ENCODE measurements around the gene TMEM106C. TPM values are rescaled to one million over a fixed set of nuclear protein-coding genes. Genes with fewer than 3 reads are reported as not detected.

The TMEM106C gene
- total RNA-seq, 1 experiment from 2014 or later, result 132 TPM

DNA sequence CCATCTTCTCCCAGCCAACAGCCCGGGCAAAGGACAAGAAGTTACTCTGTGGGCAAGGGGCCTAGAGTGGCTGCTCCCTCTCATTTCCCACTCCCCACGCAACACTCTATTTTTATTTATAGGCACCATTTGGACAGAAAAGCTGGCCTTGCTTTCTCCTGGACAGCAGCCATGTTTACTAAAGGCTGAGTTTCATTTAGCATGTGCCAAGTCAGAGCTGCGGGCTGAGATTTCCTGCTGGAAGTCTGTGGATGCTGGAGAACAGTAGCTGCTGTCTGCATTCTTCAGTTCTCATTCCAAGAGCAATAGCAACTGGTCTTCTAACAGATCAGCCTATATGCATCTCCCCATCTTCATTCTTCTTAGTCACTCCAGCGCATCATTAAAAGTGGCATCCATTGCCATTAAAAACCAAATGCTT lies 32.6 kb downstream of the TMEM106C start:
- DNase-seq (ENCODE audit: low spot score), result no peak

DNA sequence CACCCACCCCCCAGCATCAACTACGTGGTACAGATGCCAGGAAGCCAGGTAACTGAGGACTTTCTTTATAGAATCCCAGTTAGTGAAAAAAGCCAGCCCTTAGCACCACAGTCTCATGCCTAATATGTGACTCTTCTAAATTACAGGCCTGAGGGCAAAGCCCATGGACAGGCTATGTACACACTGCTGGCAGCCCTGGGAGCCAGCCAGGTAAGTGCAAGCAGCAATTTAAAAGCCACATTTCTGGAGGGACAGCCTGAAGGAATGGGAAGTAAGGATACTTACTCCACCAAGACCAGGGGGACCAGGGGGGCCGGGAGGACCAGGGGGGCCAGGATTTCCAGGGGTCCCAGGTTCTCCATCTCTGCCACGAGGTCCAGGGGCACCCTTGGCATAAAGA lies 33.9 kb downstream of the TMEM106C start:
- DNase-seq (ENCODE audit: low spot score), result no peak

DNA sequence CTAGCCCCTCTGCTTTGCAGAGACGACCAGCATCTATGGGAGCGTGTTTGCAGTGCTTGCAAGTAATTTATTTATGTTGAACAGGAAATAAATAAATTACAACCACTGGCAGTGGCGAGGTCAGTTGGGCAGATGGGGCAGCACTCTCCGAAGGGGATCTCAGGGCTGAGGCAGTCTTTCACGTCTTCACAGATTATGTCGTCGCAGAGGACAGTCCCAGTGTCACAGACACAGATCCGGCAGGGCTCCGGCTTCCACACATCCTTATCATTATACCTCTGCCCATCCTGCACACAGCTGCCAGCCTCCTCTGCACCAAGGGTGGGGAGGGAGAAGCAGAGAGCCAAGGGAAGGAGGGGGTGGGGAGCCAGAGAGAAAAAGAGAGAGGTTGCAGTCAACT lies 36.4 kb downstream of the TMEM106C start:
- no peak for DNase-seq (ENCODE audit: low spot score)

DNA sequence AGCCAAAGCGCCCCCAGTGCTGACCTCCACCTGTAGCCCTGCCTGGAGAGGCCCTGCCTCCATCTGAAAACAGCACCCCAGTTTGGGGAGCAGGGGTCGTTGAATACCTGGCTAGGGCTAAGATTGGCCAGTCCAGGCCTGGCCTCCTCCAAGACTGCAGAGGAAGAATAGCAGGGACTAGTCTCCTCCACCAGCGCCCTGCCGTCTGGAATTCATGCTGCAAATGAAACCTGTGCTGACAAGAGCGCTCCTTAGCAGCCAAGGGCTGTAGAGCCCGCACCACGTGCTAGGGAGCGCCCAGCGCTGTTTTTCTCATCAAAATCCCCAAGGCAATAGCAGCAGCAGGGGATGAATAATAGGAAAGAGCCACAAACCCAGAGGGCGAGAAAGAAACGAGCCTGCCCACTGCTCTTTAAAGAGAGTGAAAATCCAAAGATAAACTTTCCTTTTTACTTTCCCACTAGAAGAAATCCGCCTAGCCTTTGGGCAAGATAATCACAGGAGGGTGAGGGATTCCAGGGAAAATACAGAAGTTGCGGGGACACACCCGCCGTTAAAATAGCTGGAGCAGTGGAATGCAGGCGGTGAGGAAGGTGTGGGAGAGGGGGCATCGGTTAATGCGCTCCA lies 37.6 kb downstream of the TMEM106C start:
- peak; percentile 46 for DNase-seq (ENCODE audit: low spot score)

DNA sequence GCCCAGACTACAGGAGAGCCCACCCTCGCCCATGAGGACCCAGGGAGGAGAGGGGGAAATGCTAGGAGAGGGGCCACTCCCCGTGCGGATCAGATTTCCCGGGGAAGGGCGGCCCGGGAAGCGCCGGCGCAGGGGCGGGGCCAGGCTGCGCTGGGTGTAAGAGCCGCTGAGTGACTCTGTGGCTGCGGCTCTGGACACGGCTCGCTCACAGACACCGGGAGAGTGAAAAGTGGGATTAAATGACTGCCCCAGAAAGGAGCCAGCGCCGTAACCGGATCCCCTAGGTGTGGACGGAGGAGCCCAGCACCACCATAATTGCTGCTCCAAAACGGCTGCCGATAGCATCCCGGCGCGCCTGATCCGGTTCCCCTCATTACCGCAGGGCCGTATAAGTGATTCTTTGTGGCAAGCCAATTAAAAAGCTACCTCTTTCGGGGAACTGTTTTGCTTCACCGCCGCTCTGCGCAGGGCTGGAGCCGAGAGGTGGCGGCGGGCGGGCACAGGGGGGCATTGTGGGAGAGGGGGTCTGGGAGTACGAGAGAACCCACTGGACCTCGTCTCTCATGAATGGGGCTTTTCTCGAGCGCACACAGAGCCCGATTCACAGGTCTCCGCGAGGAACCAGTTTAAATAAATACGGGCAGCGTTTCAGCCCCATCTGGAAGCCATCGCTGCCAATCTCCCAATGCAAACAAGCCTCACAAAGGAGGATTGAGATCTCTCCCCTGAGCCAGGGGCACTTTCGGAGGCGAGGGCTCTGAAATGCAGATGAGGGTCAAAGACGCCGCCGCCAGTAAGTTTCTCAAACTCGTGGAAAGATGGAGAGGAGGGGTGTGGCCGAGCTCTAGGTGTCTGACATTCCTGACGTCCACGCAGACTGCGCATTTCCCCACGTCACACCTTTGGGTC lies 38.4 kb downstream of the TMEM106C start:
- DNase-seq (ENCODE audit: low spot score), result no peak

DNA sequence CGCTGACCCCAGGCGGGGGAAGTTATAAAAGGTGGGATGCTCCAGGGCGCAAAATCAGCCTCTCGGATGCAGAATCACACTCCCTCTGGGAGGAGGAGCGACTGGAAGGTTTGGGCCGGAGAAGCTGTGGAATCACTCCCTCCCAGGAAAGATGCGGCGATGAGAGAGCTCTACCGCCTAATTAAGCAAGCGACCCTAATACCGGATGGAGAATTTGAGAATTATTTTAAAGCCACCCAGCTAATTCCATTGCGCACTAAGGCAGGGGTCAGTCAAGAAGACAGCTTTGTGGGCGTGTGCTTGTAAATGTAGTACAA lies 39.0 kb downstream of the TMEM106C start:
- no peak for DNase-seq (ENCODE audit: low spot score)

DNA sequence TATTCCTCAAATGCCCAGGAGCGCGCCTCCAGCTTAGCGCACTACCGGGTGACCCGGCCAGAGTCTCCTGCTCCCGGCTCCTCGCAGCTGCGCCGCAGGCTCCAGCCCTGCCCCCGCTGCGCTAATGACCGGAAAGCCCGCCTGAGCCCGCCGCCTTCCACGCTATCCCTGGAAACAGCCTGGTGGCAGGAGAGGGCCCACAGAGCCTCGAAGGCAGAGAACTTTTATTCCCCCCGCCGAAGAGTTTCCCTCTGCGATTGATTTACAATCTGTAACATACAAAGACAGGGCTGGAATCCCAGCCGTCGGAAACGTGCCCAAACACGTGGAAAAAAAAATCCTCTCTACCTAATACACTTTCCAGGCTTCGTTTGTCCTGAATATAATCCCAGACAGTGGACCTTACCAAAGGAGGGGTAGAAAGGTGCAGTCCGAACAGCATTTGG lies 39.4 kb downstream of the TMEM106C start:
- no peak for DNase-seq (ENCODE audit: low spot score)

DNA sequence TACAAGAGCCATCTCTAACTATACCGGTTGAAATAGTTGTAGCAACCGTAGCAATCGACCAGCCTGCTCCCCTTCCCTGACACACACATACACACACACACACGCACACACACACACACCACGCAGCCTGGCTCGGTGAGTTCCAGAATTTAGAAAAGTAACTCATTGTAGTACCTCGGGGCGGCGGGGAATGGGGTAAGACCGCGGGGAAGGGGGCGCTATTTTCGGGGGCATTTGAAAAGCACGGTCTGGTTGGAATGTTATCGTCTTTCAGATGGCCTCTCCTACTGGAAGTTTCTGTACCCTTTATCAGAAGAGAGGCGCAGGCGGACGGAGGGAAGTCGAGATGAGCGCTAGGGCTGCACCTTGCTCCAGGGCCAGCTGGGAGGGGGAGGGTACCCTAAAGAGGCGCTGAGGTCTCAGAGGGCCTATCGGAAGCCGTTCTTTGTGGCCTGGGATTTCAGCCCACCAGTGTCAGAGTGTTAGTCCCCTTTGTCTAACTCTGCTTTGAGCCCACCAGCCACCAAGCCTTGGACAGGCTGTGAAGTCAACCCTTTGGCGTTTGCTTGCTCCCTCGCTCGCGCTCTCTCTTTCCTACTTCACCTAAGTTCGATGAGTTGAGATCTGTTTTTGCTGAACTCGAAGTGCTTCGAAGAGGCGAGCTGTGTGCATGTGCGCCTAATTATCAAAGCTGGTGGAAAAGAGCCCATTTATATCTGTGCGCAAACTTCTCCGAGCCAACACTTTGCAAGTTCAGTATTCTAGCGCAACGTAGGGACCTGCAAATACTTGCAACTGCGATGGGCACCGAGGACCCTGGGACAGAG lies 40.0 kb downstream of the TMEM106C start:
- DNase-seq (ENCODE audit: low spot score), result no peak

DNA sequence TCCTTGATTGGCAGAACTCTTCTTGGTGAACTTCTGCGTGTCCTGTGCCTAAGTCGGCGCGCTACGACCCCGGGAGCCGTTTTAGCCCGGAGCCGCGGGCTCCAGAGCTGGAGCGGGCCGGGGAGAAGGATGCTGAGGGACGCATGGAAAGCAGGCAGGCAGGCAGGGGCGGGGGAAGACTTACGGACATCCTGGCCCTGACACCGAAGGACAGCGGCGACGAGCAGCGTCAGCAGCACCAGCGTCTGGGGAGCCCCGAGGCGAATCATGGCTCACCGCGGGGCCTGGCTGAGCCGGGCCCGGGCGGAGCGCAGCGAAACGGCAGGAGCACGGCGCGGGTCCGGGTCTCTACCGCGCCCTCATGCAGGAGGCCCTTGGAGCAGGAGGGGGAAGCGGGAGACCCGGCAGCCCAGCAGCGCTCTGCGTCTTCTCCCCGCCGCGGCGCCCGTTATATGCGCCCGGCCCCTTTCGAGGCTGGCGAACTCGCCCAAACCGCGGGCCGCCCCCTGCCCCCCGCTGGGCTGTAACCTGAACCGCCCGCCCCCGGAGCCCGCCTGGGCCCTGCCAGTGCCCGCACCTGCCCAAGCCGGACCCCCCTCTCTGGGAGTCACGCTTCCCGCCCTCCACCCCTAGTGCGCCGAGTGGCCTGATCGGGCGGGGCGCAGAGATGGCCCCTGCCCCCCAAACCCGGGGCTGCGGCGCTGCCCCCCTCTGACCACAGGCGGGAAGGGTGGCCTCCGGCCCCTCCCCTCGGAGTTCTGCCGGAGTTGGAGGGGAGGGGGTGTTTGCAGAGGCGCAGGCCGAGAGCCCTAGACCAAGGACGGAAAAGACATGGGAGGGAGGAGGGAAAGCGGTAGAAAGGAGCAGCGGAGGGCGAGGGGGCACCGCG lies 40.9 kb downstream of the TMEM106C start, which contains the start of gene COL2A1:
Gene COL2A1, minus strand, starts transcription at position 424 of the 889 bp plus-strand sequence. Its CDS starts 155 bp downstream, at position 269.
- no peak for DNase-seq (ENCODE audit: low spot score)

DNA sequence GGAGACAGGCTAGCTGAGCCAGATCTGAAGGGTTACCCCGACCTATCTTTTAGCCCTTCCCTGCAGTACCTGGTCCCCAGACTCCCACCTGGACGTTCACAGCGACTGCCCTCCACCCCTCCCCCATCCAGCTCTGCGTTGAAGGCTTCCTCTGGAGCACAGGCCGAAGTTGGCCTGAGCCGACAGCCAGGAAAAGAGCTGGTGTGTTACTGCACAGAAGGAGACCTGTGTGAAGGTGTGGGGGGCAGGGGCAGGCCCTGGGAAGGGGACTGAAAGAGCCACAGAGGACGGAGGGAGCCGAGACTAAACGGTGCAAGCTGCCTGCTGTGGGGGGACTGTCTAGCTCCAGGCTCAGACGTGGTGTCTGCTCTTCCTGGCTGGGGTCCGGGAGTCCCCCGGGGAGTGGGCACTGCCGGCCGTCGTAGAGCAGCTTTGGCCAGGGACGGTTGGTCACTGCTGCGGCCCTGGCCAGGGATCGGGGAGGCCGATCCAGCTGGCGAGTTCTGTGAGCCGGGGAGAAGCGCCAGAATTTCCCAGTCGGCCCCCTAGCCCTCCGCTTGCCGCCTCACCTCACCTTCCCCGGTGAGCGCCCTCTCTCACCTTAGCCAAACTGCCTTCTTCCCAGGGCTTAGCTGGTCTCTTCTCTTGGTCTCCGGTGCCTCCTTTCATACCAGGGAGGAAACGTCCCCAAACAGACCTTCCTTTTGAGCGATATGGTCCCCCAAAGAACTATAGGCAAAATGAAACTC lies 41.8 kb downstream of the TMEM106C start:
- no peak for DNase-seq (ENCODE audit: low spot score)

DNA sequence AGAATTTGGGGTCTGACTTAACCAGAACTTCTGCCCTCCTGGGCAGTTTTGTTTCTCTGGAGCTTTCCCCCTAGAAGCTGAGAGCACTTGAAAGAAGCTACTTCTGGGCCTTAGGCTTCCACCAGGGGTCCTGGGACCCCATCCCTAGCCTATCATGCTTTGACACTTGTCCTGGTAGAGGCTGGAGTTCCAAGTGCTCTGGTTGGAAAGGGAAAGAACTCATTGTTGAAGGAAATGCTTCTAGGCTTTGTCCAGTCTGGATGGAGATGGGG lies 42.3 kb downstream of the TMEM106C start:
- no peak for DNase-seq (ENCODE audit: low spot score)

DNA sequence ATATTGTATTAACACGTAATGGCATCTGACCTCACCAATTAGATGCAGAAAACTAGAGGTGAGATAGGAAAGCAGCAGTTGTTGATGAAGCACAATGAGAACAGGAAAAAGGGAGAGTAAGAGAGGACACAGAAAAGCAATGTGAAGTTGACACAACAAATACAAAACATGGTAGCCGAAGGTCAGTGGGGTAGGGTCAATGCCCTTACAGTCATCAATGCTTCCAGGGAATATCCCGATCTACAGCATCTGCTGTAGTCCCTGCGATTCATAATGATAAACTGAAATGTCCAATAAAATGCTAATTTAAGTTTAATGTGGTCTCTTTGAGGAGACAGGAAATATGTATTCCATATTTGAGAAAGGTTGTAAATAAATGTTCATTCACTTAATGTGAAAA lies 43.8 kb downstream of the TMEM106C start:
- DNase-seq (ENCODE audit: low spot score), result no peak

DNA sequence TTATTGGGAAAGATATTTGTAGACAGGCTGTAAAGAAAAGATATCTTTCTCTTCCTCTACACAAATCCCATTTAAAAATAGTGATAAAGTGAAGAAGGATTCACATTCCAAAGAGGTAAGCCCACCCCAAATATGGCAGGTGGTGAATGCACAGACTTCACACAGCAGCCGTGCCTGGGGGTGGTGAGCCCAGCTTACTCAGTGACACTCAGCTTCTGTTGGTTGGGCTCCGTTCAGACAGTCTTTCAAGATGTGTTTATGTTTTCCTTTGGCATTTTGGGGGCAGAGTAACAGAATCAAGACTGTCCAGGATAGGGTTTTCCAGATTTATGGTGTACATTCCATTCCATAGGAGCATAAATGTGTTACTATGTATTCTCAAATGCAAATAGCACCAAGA lies 45.0 kb downstream of the TMEM106C start:
- no peak for DNase-seq (ENCODE audit: low spot score)

DNA sequence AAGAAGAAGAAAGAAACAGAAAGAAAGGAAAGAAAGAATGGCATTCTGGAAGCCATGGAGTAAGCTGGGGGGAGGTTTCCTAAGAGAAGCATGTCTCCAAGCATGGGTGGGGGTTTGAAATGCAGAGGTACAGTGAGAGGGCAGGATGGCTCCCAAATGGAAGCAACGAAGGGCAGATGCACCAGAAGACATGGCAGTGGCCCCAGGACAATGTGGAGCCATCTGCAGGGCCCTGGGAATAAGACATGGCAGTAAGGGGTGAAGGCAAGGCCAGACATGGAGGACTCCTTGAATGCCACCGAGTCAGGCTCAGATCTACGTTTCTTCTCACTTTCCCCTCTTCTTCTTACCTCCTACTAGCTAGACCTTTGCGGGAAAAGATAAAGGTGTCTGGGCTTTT lies 45.6 kb downstream of the TMEM106C start:
- no peak for DNase-seq (ENCODE audit: low spot score)

DNA sequence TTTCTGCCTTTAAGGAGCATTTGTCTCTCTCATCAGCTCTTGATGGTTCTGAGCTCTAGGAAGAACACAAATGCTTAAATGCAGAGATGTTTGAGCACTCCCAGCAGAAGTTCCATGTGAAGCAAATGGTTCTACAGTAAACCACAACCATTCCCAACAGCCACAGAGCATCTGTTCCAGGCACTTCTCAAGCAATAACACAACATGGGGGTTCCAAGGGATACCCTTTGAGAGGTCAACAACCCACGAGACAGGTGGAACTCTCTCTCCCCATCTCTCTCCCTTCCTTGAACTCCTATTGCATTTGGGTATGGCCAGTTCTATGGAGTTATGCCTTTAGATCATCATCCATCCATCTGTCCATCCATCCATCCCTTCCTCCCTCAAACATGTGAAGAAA lies 46.1 kb downstream of the TMEM106C start:
- DNase-seq (ENCODE audit: low spot score), result no peak

DNA sequence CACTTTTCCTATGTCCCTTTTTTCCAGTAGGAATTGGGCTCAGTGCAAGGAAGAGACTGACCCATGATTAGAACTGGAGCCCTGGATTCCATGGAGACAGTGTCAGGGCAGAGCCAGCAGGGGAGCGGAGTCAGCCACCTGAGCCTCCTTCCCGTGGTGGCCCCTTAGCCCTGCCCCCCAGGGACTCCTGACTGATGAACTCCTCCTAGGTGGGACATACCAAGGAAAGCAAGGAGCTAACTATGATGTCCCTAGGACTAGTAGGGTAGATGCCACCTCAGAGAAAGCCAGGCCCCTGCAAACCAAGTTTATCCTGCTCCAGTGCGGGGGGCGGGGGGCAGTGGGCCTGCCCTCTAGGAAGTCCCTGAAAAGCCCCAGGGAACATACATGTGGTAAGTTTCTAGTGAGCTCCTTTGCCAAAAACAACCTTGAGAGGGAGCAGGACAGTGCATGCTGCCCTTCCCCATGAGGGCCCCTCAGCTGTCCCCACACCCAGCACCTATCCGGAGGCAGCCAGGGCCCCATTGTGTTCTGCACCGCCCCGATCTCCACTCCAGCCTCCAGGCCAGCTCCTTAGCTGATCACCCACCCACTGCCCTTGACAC lies 47.1 kb downstream of the TMEM106C start:
- no peak for DNase-seq (ENCODE audit: low spot score)

DNA sequence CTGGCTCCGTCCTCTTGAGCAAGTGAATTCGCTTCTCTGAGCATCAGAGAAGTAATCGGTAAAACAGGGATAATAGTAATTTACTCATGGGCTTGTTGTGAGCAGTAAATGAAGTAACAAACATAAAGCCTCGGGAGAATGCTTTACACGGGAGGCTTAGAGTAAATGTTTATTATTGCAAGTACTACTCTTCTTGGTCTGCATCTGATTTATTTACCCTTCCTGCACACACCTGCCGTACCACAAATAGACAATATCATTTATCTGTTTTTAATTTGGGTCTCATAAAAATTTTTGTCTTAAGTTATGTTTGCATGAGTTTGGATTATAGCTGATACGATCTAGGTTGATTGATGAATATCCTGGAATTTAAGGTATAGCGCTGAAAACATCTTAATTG lies 48.7 kb downstream of the TMEM106C start:
- no peak for DNase-seq (ENCODE audit: low spot score)

DNA sequence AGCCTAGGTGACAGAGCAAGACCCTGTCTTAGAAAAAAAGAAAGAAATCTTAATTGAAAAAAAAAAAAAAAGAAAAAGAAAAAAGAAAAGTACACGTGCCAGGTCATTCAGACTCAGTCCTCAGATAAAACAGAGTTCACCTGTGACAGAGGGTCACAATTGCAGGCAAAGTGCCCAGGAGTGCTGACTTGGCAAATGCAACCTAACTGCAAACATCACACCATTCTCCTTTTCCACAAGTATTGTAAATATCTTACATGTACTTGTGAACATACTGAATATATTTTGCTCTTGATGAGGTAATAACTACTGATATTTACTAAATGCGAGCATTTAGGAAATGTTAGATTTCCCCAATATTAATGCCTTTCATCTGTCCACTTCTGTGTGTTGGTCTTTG lies 49.9 kb downstream of the TMEM106C start:
- DNase-seq (ENCODE audit: low spot score), result no peak

DNA sequence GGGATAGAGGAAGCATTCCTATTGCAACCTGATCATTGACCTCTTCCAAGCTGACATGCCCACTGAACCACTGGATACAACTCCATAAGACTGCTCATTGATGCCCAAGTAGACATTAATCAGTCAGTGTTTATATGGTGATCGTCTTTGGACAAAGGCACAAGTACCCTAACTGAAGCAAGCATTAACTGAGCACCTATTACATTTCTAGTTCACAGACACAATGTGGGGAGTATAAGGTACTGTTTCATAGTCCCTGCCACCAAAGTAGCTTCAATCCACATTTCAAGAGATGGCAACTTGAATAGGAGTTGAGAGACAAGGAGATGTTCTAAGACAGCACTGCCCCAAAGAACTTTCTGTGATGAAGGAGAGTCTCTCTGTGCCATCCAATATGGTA lies 51.7 kb downstream of the TMEM106C start:
- DNase-seq (ENCODE audit: low spot score), result no peak

DNA sequence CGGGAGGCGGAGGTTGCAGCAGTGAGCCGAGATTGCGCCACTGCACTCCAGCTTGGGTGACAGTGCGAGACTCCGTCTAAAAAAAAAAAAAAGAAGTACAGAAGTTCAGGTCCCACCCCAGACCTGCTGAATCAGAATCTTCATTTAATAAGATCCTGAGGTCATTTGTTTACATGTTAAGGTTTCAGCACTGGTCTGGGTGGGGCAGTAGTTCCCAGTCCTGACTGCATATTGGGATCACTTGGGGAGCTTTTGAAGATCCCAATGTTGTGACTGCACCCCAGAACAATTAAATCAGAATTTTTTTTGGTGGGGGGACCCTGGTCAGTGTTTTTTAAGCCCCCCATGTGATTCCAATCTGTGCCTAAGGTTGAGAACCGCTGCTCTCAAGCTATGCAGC lies 52.6 kb downstream of the TMEM106C start:
- no peak for DNase-seq (ENCODE audit: low spot score)
